H1 (cell line): ENCODE results near the gene FARS2. TPM values are rescaled to one million over a fixed set of nuclear protein-coding genes. Genes with fewer than 3 reads are reported as not detected.
A peak's percentile ranks its signal among the peaks of the same experiment; 100 is the strongest.

Source experiments
- CTCF ChIA-PET: fragments of 300-600 bp; sonication (Branson Sonifier 250); formaldehyde crosslinking; loops from one replicate; lab custom pipeline; 2021; ENCODE audit not compliant: partially characterized antibody; lab: Charles Lee
- POLR2A ChIA-PET: fragments of 300-600 bp; sonication (Branson Sonifier 250); formaldehyde crosslinking; loops from one replicate; lab custom pipeline; 2021; ENCODE audit warnings: inconsistent platforms; ENCODE audit not compliant: partially characterized antibody; lab: Charles Lee
- DNase-seq, 2 experiments: peaks; one replicate each; pipeline versions ENCODE4 v3.0.0 to v3.0.0-alpha.2; 2010 to 2022; ENCODE audit warnings: low spot score in 2 of 2, low read depth in 1 of 2, mixed read lengths in 1 of 2
- FAIRE-seq: peaks from 2 replicates; lab custom pipeline; 2011; peaks lifted over from hg19 to GRCh38; lab: Jason Lieb, UNC
- H2AFZ ChIP-seq: 2 replicates; pipeline ENCODE4 v1.8.1; 2012; ENCODE audit warnings: low read length, inconsistent platforms
- H2AK5ac ChIP-seq: 2 replicates; pipeline ENCODE4 v1.6.1; 2013; ENCODE audit warnings: low read depth, low read length
- H2BK120ac ChIP-seq: replicated peaks from 2 replicates; pipeline ENCODE3; 2013; ENCODE audit warnings: low read depth, low read length, inconsistent platforms
- H2BK12ac ChIP-seq: 2 replicates; pipeline ENCODE4 v1.6.1; 2013; ENCODE audit warnings: low read depth, low read length
- H2BK15ac ChIP-seq: 2 replicates; pipeline ENCODE4 v1.6.1; 2013; ENCODE audit warnings: low read length
- H2BK20ac ChIP-seq: 2 replicates; pipeline ENCODE4 v1.6.1; 2013; ENCODE audit warnings: low read length
- H2BK5ac ChIP-seq: 2 replicates; pipeline ENCODE4 v1.6.1; 2013; ENCODE audit warnings: low read depth, low read length
- H3K14ac ChIP-seq: 2 replicates; pipeline ENCODE4 v1.6.1; 2013; ENCODE audit warnings: inconsistent platforms; ENCODE audit not compliant: insufficient read length
- H3K18ac ChIP-seq: 2 replicates; pipeline ENCODE4 v1.6.1; 2013; ENCODE audit warnings: low read length; ENCODE audit errors: extremely low read depth
- H3K23ac ChIP-seq: 2 replicates; pipeline ENCODE4 v1.6.1; 2013; ENCODE audit warnings: inconsistent platforms; ENCODE audit not compliant: insufficient read length
- H3K23me2 ChIP-seq: 2 replicates; pipeline ENCODE4 v1.6.1; 2013; ENCODE audit warnings: low read depth, low read length
- H3K27ac ChIP-seq: 2 replicates; pipeline ENCODE4 v1.6.1; 2011; ENCODE audit warnings: low read depth, low read length, inconsistent platforms
- H3K27me3 ChIP-seq, 4 experiments: replicated peaks in 1 of 4; 1 replicate in 1 of 4; 2 replicates in 3 of 4; pipeline versions ENCODE4 v1.6.1 to v1.8.1; 2011 to 2013; ENCODE audit warnings: low read length in 3 of 4, mild to moderate bottlenecking in 3 of 4, inconsistent platforms in 2 of 4, mixed read lengths in 2 of 4, moderate library complexity in 1 of 4; ENCODE audit not compliant: control insufficient read depth in 3 of 4, insufficient read depth in 3 of 4; ENCODE audit errors: extremely low read depth in 1 of 4
- H3K36me3 ChIP-seq, 4 experiments: 2 replicates each; pipeline versions ENCODE4 v1.6.1 to v1.8.1; 2011 to 2013; ENCODE audit warnings: mild to moderate bottlenecking in 4 of 4, low read length in 3 of 4, moderate library complexity in 2 of 4, control low read depth in 1 of 4, inconsistent platforms in 1 of 4; ENCODE audit not compliant: insufficient read depth in 4 of 4, control insufficient read depth in 2 of 4
- H3K4ac ChIP-seq: replicated peaks from 2 replicates; pipeline ENCODE3; 2013; ENCODE audit warnings: low read length, low read depth, mixed read lengths, inconsistent platforms; ENCODE audit not compliant: insufficient read length
- H3K4me1 ChIP-seq, 4 experiments: replicated peaks in 1 of 4; 1 replicate in 1 of 4; 2 replicates in 3 of 4; pipeline versions ENCODE4 v1.6.1 to v1.8.1; 2011 to 2013; ENCODE audit warnings: low read length in 3 of 4, inconsistent platforms in 2 of 4, mixed read lengths in 1 of 4; ENCODE audit not compliant: insufficient read depth in 4 of 4, control insufficient read depth in 3 of 4
- H3K4me2 ChIP-seq, 2 experiments: 2 replicates each; pipeline versions ENCODE4 v1.6.1 to v1.8.1; 2011 to 2013; ENCODE audit warnings: low read depth in 2 of 2, low read length in 2 of 2, control low read depth in 1 of 2, inconsistent platforms in 1 of 2, mild to moderate bottlenecking in 1 of 2; ENCODE audit not compliant: insufficient read depth in 1 of 2
- H3K4me3 ChIP-seq, 4 experiments: fragments of 200-600, 300-600 bp in 1 of 4; sonication (generic), shearing (Covaris generic), sonication (Bioruptor Twin) in 1 of 4; 2 replicates each; pipeline versions ENCODE4 v1.5.1 to v1.8.1; 2011 to 2016; ENCODE audit warnings: low read length in 4 of 4, low read depth in 3 of 4, control low read depth in 2 of 4, inconsistent platforms in 2 of 4, mild to moderate bottlenecking in 2 of 4, mixed read lengths in 1 of 4, moderate library complexity in 1 of 4; ENCODE audit not compliant: insufficient read depth in 2 of 4; ENCODE audit errors: extremely low read depth in 1 of 4
- H3K56ac ChIP-seq: replicated peaks from 2 replicates; pipeline ENCODE3; 2013; ENCODE audit warnings: low read depth, mild to moderate bottlenecking, mixed read lengths, low read length, inconsistent platforms; ENCODE audit not compliant: insufficient read length
- H3K79me1 ChIP-seq: 2 replicates; pipeline ENCODE4 v1.6.1; 2013; ENCODE audit warnings: low read depth, low read length, control low read depth
- H3K79me2 ChIP-seq, 2 experiments: 2 replicates each; pipeline versions ENCODE4 v1.6.1 to v1.8.1; 2012 to 2013; ENCODE audit warnings: low read length in 2 of 2, mild to moderate bottlenecking in 2 of 2, inconsistent platforms in 1 of 2; ENCODE audit not compliant: insufficient read depth in 2 of 2, control insufficient read depth in 1 of 2
- H3K9ac ChIP-seq, 4 experiments: replicated peaks in 1 of 4; 1 replicate in 1 of 4; 2 replicates in 3 of 4; pipeline versions ENCODE4 v1.6.1 to v1.8.1; 2011 to 2013; ENCODE audit warnings: low read depth in 3 of 4, low read length in 3 of 4, control low read depth in 2 of 4, mild to moderate bottlenecking in 2 of 4, moderate library complexity in 2 of 4, inconsistent platforms in 1 of 4; ENCODE audit errors: extremely low read depth in 1 of 4
- H3K9me3 ChIP-seq, 2 experiments: 2 replicates each; pipeline versions ENCODE4 v1.6.1 to v1.8.1; 2012 to 2013; ENCODE audit warnings: mild to moderate bottlenecking in 2 of 2, moderate library complexity in 2 of 2, control low read depth in 1 of 2, inconsistent platforms in 1 of 2, low read depth in 1 of 2, low read length in 1 of 2, mixed read lengths in 1 of 2; ENCODE audit not compliant: insufficient read depth in 2 of 2
- H4K20me1 ChIP-seq, 2 experiments: replicated peaks in 1 of 2; 2 replicates each; pipeline versions ENCODE3 to v1.8.1; 2011 to 2013; ENCODE audit warnings: inconsistent platforms in 2 of 2, low read length in 2 of 2, mild to moderate bottlenecking in 1 of 2; ENCODE audit not compliant: insufficient read depth in 2 of 2, control insufficient read depth in 1 of 2
- H4K5ac ChIP-seq: 2 replicates; pipeline ENCODE4 v1.6.1; 2013; ENCODE audit warnings: low read length, low read depth, mixed read lengths, inconsistent platforms; ENCODE audit not compliant: insufficient read length
- H4K8ac ChIP-seq: 2 replicates; pipeline ENCODE4 v1.8.0; 2013; ENCODE audit warnings: mild to moderate bottlenecking, moderate library complexity, low read length, inconsistent platforms; ENCODE audit not compliant: insufficient read depth; ENCODE audit errors: extremely low read depth
- H4K91ac ChIP-seq: replicated peaks from 2 replicates; pipeline ENCODE3; 2013; ENCODE audit warnings: low read length, mixed read lengths, inconsistent platforms; ENCODE audit not compliant: insufficient read length
- ASH2L ChIP-seq: fragments of 200-600, 300-600 bp; sonication (generic); IDR thresholded peaks from one replicate; pipeline ENCODE4 v1.7.1; 2017; ENCODE audit warnings: low read length
- BCL11A ChIP-seq, 2 experiments: IDR thresholded peaks; one replicate each; pipeline ENCODE4 v1.6.1; 2011; ENCODE audit warnings: low read depth in 2 of 2, low read length in 2 of 2, mild to moderate bottlenecking in 2 of 2
- CBX8 ChIP-seq: fragments of 300-800, 300-1000 bp; sonication (generic); IDR thresholded peaks from 2 replicates; pipeline ENCODE4 v1.7.1; 2016; ENCODE audit warnings: low read depth, low read length, borderline replicate concordance
- CEBPB ChIP-seq: IDR thresholded peaks from 2 replicates; pipeline ENCODE4 v1.6.1; 2012; ENCODE audit warnings: low read depth, low read length
- CREB1 ChIP-seq: IDR thresholded peaks from 2 replicates; pipeline ENCODE4 v1.6.1; 2012; ENCODE audit warnings: inconsistent platforms
- CTBP2 ChIP-seq: IDR thresholded peaks from 2 replicates; pipeline ENCODE4 v1.7.0; 2011; ENCODE audit warnings: borderline replicate concordance, mild to moderate bottlenecking, moderate library complexity, mixed read lengths, low read length; ENCODE audit not compliant: insufficient read depth, insufficient read length
- GABPA ChIP-seq: IDR thresholded peaks from 2 replicates; pipeline ENCODE4 v1.6.1; 2011; ENCODE audit warnings: mild to moderate bottlenecking, low read length, moderate library complexity, borderline replicate concordance; ENCODE audit not compliant: insufficient read depth
- HDAC2 ChIP-seq, 2 experiments: fragments of 300-600 bp in 1 of 2; sonication (generic) in 1 of 2; IDR thresholded peaks; 2 replicates each; pipeline ENCODE4 v1.6.1; 2011 to 2012; ENCODE audit warnings: low read depth in 2 of 2, low read length in 2 of 2, mild to moderate bottlenecking in 2 of 2, moderate library complexity in 2 of 2, borderline replicate concordance in 1 of 2, inconsistent platforms in 1 of 2
- NANOG ChIP-seq: IDR thresholded peaks from 2 replicates; pipeline ENCODE4 v1.6.1; 2011; ENCODE audit warnings: low read length, low read depth, mild to moderate bottlenecking, inconsistent platforms; ENCODE audit not compliant: insufficient read depth, poor library complexity, severe bottlenecking
- RFX5 ChIP-seq: IDR thresholded peaks from 2 replicates; pipeline ENCODE4 v1.6.1; 2011; ENCODE audit warnings: low read depth, low read length, improper control_type of control experiment, borderline replicate concordance
- RXRA ChIP-seq: IDR thresholded peaks from 2 replicates; pipeline ENCODE4 v1.6.1; 2011; ENCODE audit warnings: low read depth, mild to moderate bottlenecking, low read length, moderate library complexity; ENCODE audit not compliant: insufficient read depth
- SIN3A ChIP-seq, 2 experiments: IDR thresholded peaks in 1 of 2; conservative IDR thresholded peaks in 1 of 2; 2 replicates each; pipeline ENCODE4 v1.6.1; 2011 to 2012; ENCODE audit warnings: low read length in 2 of 2, improper control_type of control experiment in 1 of 2, low read depth in 1 of 2, mild to moderate bottlenecking in 1 of 2
- SIRT6 ChIP-seq: IDR thresholded peaks from one replicate; pipeline ENCODE4 v1.7.1; 2012; ENCODE audit warnings: low read length, inconsistent platforms
- SIX5 ChIP-seq: IDR thresholded peaks from 2 replicates; pipeline ENCODE4 v1.6.1; 2011; ENCODE audit warnings: mild to moderate bottlenecking, low read depth, low read length
- TAF1 ChIP-seq: IDR thresholded peaks from 2 replicates; pipeline ENCODE4 v1.6.1; 2011; ENCODE audit warnings: mild to moderate bottlenecking, low read depth, low read length
- WGBS, 2 experiments: shearing (Covaris generic) in 1 of 2; methylation state at CpG; one replicate each; pipeline versions ENCODE4 v1.1.6 to v1.1.7; 2013 to 2015; ENCODE audit warnings: low lambda C conversion rate in 2 of 2, mixed read lengths in 2 of 2, inconsistent platforms in 1 of 2, low coverage in 1 of 2, missing lambda C conversion rate in 1 of 2; ENCODE audit not compliant: insufficient replicate concordance in 2 of 2, insufficient coverage in 1 of 2, insufficient read length in 1 of 2; ENCODE audit errors: extremely low coverage in 1 of 2, missing lambda C conversion rate in 1 of 2; 5-methylcytosine and 5-hydroxymethylcytosine counted together
- polyA plus RNA-seq, 7 experiments: library from polyadenylated mRNA; depleted of rRNA in 3 of 7; stranded (reverse) in 5 of 7; unstranded in 2 of 7; fragments of >200 nt in 5 of 7; fragments of 200-250 nt in 2 of 7; gene quantifications; 1 replicate in 5 of 7; 2 replicates in 1 of 7; 4 replicates in 1 of 7; pipeline versions ENCODE4 v1.2.1 to v1.2.3, GENCODE V29; 2011 to 2013; ENCODE audit warnings: missing spikeins in 2 of 7, mixed read lengths in 2 of 7
- total RNA-seq: library from RNA; stranded (reverse); fragmentation: NEBNext Ultra II Directional; extraction: Animal tissue kit (Norgen Biotek cat#: 25700); gene quantifications from 2 replicates; pipeline ENCODE4 v1.2.1, GENCODE V29; 2021

The FARS2 gene
- total and polyA plus RNA-seq, 2 of the 8 experiments (the other 6 are each of a cell fraction or from before 2014, with no cell fraction given), result 11.7 to 14.4 TPM

- H2BK15ac ChIP-seq, result no peak overlapping the region
- no peak overlapping the region for H2AK5ac ChIP-seq
- no peak overlapping the region for H3K9ac ChIP-seq
- H3K4ac ChIP-seq, result no peak overlapping the region
- no peak overlapping the region for H2BK120ac ChIP-seq
- no peak overlapping the region for H3K14ac ChIP-seq
- H4K8ac ChIP-seq, result no peak overlapping the region
- no peaks in the 10 kb centered on the region for H3K27me3 ChIP-seq
- no peaks in the 10 kb centered on the region for H3K23me2 ChIP-seq
- WGBS, 2 experiments, result 92% methylated on average over 8 of the region's 8 CpGs; no CpG with 5 or more reads in 1 of the 2 experiments
- H3K79me1 ChIP-seq, result no peaks in the 10 kb centered on the region
- H4K5ac ChIP-seq, result no peak overlapping the region
- H4K91ac ChIP-seq, result no peak overlapping the region
- no peaks in the 10 kb centered on the region for H3K4me1 ChIP-seq
- no peak overlapping the region for H3K4me3 ChIP-seq
- no peak overlapping the region for H3K56ac ChIP-seq
- ChIA-PET POLR2A (no interaction called here), CTCF (no interaction called here)
- H3K36me3 ChIP-seq, result no peaks in the 10 kb centered on the region
- no peak overlapping the region for H2BK5ac ChIP-seq
- no peak for FAIRE-seq
- peaks cover 0 to 5% of the 10 kb centered on the region in 2 experiments; a peak in 3 of 4 replicates for H3K9me3 ChIP-seq
- H3K27ac ChIP-seq, result no peak overlapping the region
- H3K79me2 ChIP-seq, result no peaks in the 10 kb centered on the region
- H2BK20ac ChIP-seq, result no peak overlapping the region
- no peak for DNase-seq
- no peak overlapping the region for H3K4me2 ChIP-seq
- H4K20me1 ChIP-seq, result no peaks in the 10 kb centered on the region
- H3K23ac ChIP-seq, result no peak overlapping the region
- no peak overlapping the region for H2AFZ ChIP-seq
- no peak overlapping the region for H3K18ac ChIP-seq
- peak overlapping the region; percentile 18; the same call in 1 of the 2 replicates for H2BK12ac ChIP-seq
- TF ChIP-seq NANOG, result no peak
- no peak for TF ChIP-seq SIN3A (conservative IDR thresholded peaks at IDR 0.05 in 1 of 2, IDR thresholded peaks at IDR 0.05 in 1 of 2; ENCODE audit: low read depth in 1 of 2, low read length in 2 of 2)
- TF ChIP-seq BCL11A (IDR thresholded peaks at IDR 0.05; ENCODE audit: low read depth in 2 of 2, low read length in 2 of 2), result no peak
- TF ChIP-seq RFX5, result no peak
- no peak for TF ChIP-seq CTBP2
- no peak for TF ChIP-seq RXRA
- no peak for TF ChIP-seq HDAC2 (IDR thresholded peaks at IDR 0.05; ENCODE audit: borderline replicate concordance in 1 of 2, low read depth in 2 of 2, low read length in 2 of 2)
- no peak for TF ChIP-seq SIRT6
- TF ChIP-seq ASH2L, result no peak
- TF ChIP-seq CREB1, result no peak
- TF ChIP-seq SIX5, result no peak
- TF ChIP-seq CEBPB, result no peak
- no peak for TF ChIP-seq TAF1
- TF ChIP-seq CBX8, result no peak
- no peak for TF ChIP-seq GABPA
These were observed 279.1 kb downstream of the FARS2 start for GRCh38 chr6:5540370-5540769.
